ENCODE data around the gene OTUB1. TPM values are rescaled to one million over a fixed set of nuclear protein-coding genes. Genes with fewer than 3 reads are reported as not detected.

The OTUB1 gene
- total and polyA plus RNA-seq, 7 experiments from 2014 or later, result 59.4 to 125 (median 75.0) TPM

GRCh38 chr11:63997104-63997700 lies 11.0 kb downstream of the OTUB1 start:
- ChIA-PET POLR2A (interaction anchor here (0.8 kb wide), 1 partner anchor 54 kb away, joined by 6 read pairs; no protein-coding TSS in a partner anchor), CTCF (interaction anchor here (0.5 kb wide), 1 partner anchor 192 kb away, joined by 4 read pairs; no protein-coding TSS in a partner anchor)
- no peak for ATAC-seq
- intact Hi-C loops (cut with micrococcal nuclease), result no loop called here
- Mint-ChIP-seq H3K27ac (no peak overlapping the region), H3K36me3 (peaks cover 4 to 37% (median 9%) of the 10 kb centered on the region in 5 donors), H3K9me3 (no peaks in the 10 kb centered on the region), H3K4me3 (peak overlapping the region in 1 of 10 donors; percentile 76), H3K4me1 (peaks cover 4 to 28% (median 14%) of the 10 kb centered on the region in 7 donors), H3K27me3 (peaks cover 0 to 3% (median 0%) of the 10 kb centered on the region in 5 donors)
- no peak for DNase-seq
- no peak overlapping the region for H3K4me3 ChIP-seq (ENCODE audit: low read length)
- H3K27ac ChIP-seq (ENCODE audit: low read depth, low read length), result no peak overlapping the region
- H3K27me3 ChIP-seq (ENCODE audit: control insufficient read depth in 2 of 2, insufficient read depth in 2 of 2, low read length in 2 of 2), result no peaks in the 10 kb centered on the region
- H3K9me3 ChIP-seq (ENCODE audit: control insufficient read depth in 2 of 3, low read length in 3 of 3), result no peaks in the 10 kb centered on the region
- peaks cover 5 to 61% (median 8%) of the 10 kb centered on the region in 3 experiments for H3K36me3 ChIP-seq (ENCODE audit: control insufficient read depth in 2 of 3, insufficient read depth in 3 of 3, low read length in 3 of 3)
- peaks cover 8 to 15% of the 10 kb centered on the region in 2 donors for H3K4me1 ChIP-seq (ENCODE audit: control insufficient read depth in 2 of 2, insufficient read depth in 2 of 2, low read length in 2 of 2)

- intact Hi-C loops (cut with micrococcal nuclease), result no loop called here
- peak overlapping the region in 1 of 10 donors; percentile 76 for H3K4me3 Mint-ChIP-seq
- no peaks in the 10 kb centered on the region for H3K9me3 Mint-ChIP-seq
- peaks cover 5 to 59% (median 8%) of the 10 kb centered on the region in 3 experiments for H3K36me3 ChIP-seq (ENCODE audit: control insufficient read depth in 2 of 3, insufficient read depth in 3 of 3, low read length in 3 of 3)
- no peak overlapping the region for H3K27ac Mint-ChIP-seq
- no peak overlapping the region for H3K27ac ChIP-seq (ENCODE audit: low read depth, low read length)
- POLR2A ChIA-PET, result interaction anchor here (0.8 kb wide), 1 partner anchor 55 kb away, joined by 6 read pairs; no protein-coding TSS in a partner anchor
- DNase-seq (no peak), ATAC-seq (no peak)
- H3K27me3 Mint-ChIP-seq, result peaks cover 0 to 3% (median 0%) of the 10 kb centered on the region in 5 donors
- H3K36me3 Mint-ChIP-seq, result peaks cover 3 to 36% (median 9%) of the 10 kb centered on the region in 5 donors
- no peaks in the 10 kb centered on the region for H3K9me3 ChIP-seq (ENCODE audit: control insufficient read depth in 2 of 3, low read length in 3 of 3)
- CTCF ChIA-PET, result interaction anchor here (0.5 kb wide), 1 partner anchor 191 kb away, joined by 4 read pairs; no protein-coding TSS in a partner anchor
- no peaks in the 10 kb centered on the region for H3K27me3 ChIP-seq (ENCODE audit: control insufficient read depth in 2 of 2, insufficient read depth in 2 of 2, low read length in 2 of 2)
- H3K4me1 Mint-ChIP-seq, result peaks cover 3 to 27% (median 12%) of the 10 kb centered on the region in 7 donors
- no peak overlapping the region for H3K4me3 ChIP-seq (ENCODE audit: low read length)
- peaks cover 8 to 15% of the 10 kb centered on the region in 2 donors for H3K4me1 ChIP-seq (ENCODE audit: control insufficient read depth in 2 of 2, insufficient read depth in 2 of 2, low read length in 2 of 2)
Observed at GRCh38 chr11:63997801-63998337, 11.6 kb downstream of the OTUB1 start.

DNA sequence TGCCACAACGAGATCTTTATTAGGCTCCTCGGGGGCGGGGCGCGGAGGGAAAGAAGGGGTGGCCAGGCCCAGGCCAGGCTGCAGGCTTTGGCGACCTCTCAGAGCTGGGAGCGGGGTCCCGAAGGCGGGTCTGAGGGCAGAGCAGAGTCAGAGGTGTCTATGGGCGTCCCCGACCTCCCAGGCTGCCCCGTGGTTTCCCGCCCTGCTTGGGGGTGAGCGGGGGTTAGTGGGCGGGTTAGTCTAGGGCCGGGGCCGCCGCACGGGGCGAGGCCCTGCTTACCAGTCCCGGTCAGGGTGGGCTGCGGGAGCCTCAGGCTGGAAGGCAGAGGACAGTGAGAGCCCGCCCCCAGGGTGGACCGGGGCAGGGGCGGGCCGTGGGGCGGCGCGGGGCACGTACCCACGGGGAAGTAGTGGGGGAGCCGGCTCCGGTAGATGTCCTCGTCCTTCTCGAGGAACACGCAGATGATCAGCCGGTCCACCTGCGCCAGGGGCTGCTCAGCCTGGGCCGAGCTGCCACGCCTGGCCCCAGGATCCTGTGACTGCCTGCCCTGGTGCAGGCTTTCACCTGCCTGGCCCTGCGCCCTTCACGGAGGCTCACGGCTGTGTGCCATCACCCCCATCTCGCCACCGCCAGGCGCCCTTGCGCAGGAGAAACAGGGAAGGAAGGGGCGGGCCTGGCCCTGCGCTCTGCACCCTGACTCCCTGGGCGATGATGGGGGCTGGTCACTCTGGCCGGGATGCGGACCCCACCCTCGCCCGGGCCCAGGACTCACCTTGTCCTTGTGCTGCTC lies 12.5 kb downstream of the OTUB1 start:
- Histone ChIP-seq H3K36me3 (ENCODE audit: control insufficient read depth in 2 of 3, insufficient read depth in 3 of 3, low read length in 3 of 3) (peaks cover 5 to 53% (median 8%) of the 10 kb centered on the region in 3 experiments), H3K4me1 (ENCODE audit: control insufficient read depth in 2 of 2, insufficient read depth in 2 of 2, low read length in 2 of 2) (peaks cover 8 to 15% of the 10 kb centered on the region in 2 donors), H3K9me3 (ENCODE audit: control insufficient read depth in 2 of 3, low read length in 3 of 3) (no peaks in the 10 kb centered on the region), H3K27ac (ENCODE audit: low read depth, low read length) (no peak overlapping the region), H3K27me3 (ENCODE audit: control insufficient read depth in 2 of 2, insufficient read depth in 2 of 2, low read length in 2 of 2) (no peaks in the 10 kb centered on the region), H3K4me3 (ENCODE audit: low read length) (no peak overlapping the region)
- no peak overlapping the region for H3K27ac Mint-ChIP-seq
- H3K27me3 Mint-ChIP-seq, result peaks cover 0 to 3% (median 0%) of the 10 kb centered on the region in 5 donors
- POLR2A ChIA-PET, result no interaction called here
- H3K4me1 Mint-ChIP-seq, result peaks cover 0 to 22% (median 9%) of the 10 kb centered on the region in 7 donors
- H3K4me3 Mint-ChIP-seq, result peak overlapping the region in 4 of 10 donors; percentile 14 to 76 (median 41)
- intact Hi-C loops (cut with micrococcal nuclease), result no loop called here
- CTCF ChIA-PET, result interaction anchor here (1.0 to 4.2 kb wide), 4 partner anchors 34 to 162 kb away, joined by 3 to 25 read pairs (median 6); no protein-coding TSS in a partner anchor
- peaks cover 0 to 28% (median 9%) of the 10 kb centered on the region in 5 donors for H3K36me3 Mint-ChIP-seq
- ATAC-seq (peak; percentile 28), DNase-seq (peak in 1 of 9 donors; percentile 28)
- no peaks in the 10 kb centered on the region for H3K9me3 Mint-ChIP-seq

GRCh38 chr11:63999349-64000025 lies 13.2 kb downstream of the OTUB1 start:
- ATAC-seq (peak; percentile 67), DNase-seq (peak in 8 of 9 donors; percentile 34 to 62 (median 45))
- peaks cover 5 to 46% (median 8%) of the 10 kb centered on the region in 3 experiments for H3K36me3 ChIP-seq (ENCODE audit: control insufficient read depth in 2 of 3, insufficient read depth in 3 of 3, low read length in 3 of 3)
- H3K9me3 Mint-ChIP-seq, result no peaks in the 10 kb centered on the region
- H3K9me3 ChIP-seq (ENCODE audit: control insufficient read depth in 2 of 3, low read length in 3 of 3), result no peaks in the 10 kb centered on the region
- intact Hi-C loops (cut with micrococcal nuclease), result loop anchor here (1.0 to 5.0 kb wide), 5 partner anchors 25 to 303 kb away; partner anchors contain the start of genes CATSPERZ (in 1 of the 2) and COX8A (in 1 of the 2)
- no peaks in the 10 kb centered on the region for H3K27me3 ChIP-seq (ENCODE audit: control insufficient read depth in 2 of 2, insufficient read depth in 2 of 2, low read length in 2 of 2)
- H3K27ac Mint-ChIP-seq, result no peak overlapping the region
- peaks cover 8 to 15% of the 10 kb centered on the region in 2 donors for H3K4me1 ChIP-seq (ENCODE audit: control insufficient read depth in 2 of 2, insufficient read depth in 2 of 2, low read length in 2 of 2)
- ChIA-PET CTCF (interaction anchor here (0.6 to 4.2 kb wide), 13 partner anchors 12 to 827 kb away, joined by 3 to 25 read pairs (median 4); partner anchors contain the start of gene CATSPERZ), POLR2A (interaction anchor here (0.9 to 1.0 kb wide), 2 partner anchors 12 to 242 kb away, joined by 3 to 4 read pairs; partner anchors contain the start of gene FKBP2)
- H3K27ac ChIP-seq (ENCODE audit: low read depth, low read length), result no peak overlapping the region
- peaks cover 0 to 3% (median 0%) of the 10 kb centered on the region in 5 donors for H3K27me3 Mint-ChIP-seq
- H3K4me3 ChIP-seq (ENCODE audit: low read length), result peak overlapping the region; percentile 20
- peaks cover 0 to 24% (median 6%) of the 10 kb centered on the region in 5 donors for H3K36me3 Mint-ChIP-seq
- peaks cover 0 to 18% (median 9%) of the 10 kb centered on the region in 7 donors for H3K4me1 Mint-ChIP-seq
- peak overlapping the region in 6 of 10 donors; percentile 12 to 76 (median 50) for H3K4me3 Mint-ChIP-seq

- POLR2A ChIA-PET, result interaction anchor here (0.9 to 1.0 kb wide), 2 partner anchors 13 to 241 kb away, joined by 3 to 4 read pairs; partner anchors contain the start of gene FKBP2
- Mint-ChIP-seq H3K9me3 (no peaks in the 10 kb centered on the region), H3K4me3 (peak overlapping the region in 7 of 10 donors; percentile 14 to 76 (median 45)), H3K4me1 (peaks cover 0 to 16% (median 9%) of the 10 kb centered on the region in 7 donors), H3K36me3 (peaks cover 0 to 17% (median 4%) of the 10 kb centered on the region in 5 donors), H3K27ac (no peak overlapping the region), H3K27me3 (peaks cover 0 to 3% (median 0%) of the 10 kb centered on the region in 5 donors)
- Histone ChIP-seq H3K9me3 (ENCODE audit: control insufficient read depth in 2 of 3, low read length in 3 of 3) (no peaks in the 10 kb centered on the region), H3K27me3 (ENCODE audit: control insufficient read depth in 2 of 2, insufficient read depth in 2 of 2, low read length in 2 of 2) (no peaks in the 10 kb centered on the region), H3K4me3 (ENCODE audit: low read length) (peak overlapping the region; percentile 41), H3K4me1 (ENCODE audit: control insufficient read depth in 2 of 2, insufficient read depth in 2 of 2, low read length in 2 of 2) (peaks cover 8 to 15% of the 10 kb centered on the region in 2 donors), H3K36me3 (ENCODE audit: control insufficient read depth in 2 of 3, insufficient read depth in 3 of 3, low read length in 3 of 3) (peaks cover 5 to 39% (median 8%) of the 10 kb centered on the region in 3 experiments), H3K27ac (ENCODE audit: low read depth, low read length) (peak overlapping the region; percentile 16)
- ATAC-seq (peak; percentile 88), DNase-seq (peak; percentile 59 to 82 (median 75))
- CTCF ChIA-PET, result interaction anchor here (0.6 to 4.2 kb wide), 16 partner anchors 10 to 826 kb away, joined by 3 to 25 read pairs (median 4); partner anchors contain the start of gene CATSPERZ
- intact Hi-C loops (cut with micrococcal nuclease), result loop anchor here (1.0 to 5.0 kb wide), 5 partner anchors 26 to 302 kb away; partner anchors contain the start of genes CATSPERZ (in 1 of the 2) and COX8A (in 1 of the 2)
Observed at GRCh38 chr11:64000026-64000739, 13.9 kb downstream of the OTUB1 start.
